Loucy (cell line): ENCODE measurements around the gene CDS2.

ENCODE experiments used
- EZH2phosphoT487 ChIP-seq: fragments of 200-600 bp; IDR thresholded peaks from 2 replicates; pipeline ENCODE4 v1.6.1; 2018; ENCODE audit warnings: antibody characterized with exemption, mild to moderate bottlenecking, moderate library complexity, borderline replicate concordance
- TF ChIP-seq, protein P1 (sequence below): fragments of 200-600 bp; sonication (generic); conservative IDR thresholded peaks from 2 replicates; pipeline ENCODE4 v1.5.1; 2014; ENCODE audit warnings: mild to moderate bottlenecking, antibody characterized with exemption, low read length

DNA sequence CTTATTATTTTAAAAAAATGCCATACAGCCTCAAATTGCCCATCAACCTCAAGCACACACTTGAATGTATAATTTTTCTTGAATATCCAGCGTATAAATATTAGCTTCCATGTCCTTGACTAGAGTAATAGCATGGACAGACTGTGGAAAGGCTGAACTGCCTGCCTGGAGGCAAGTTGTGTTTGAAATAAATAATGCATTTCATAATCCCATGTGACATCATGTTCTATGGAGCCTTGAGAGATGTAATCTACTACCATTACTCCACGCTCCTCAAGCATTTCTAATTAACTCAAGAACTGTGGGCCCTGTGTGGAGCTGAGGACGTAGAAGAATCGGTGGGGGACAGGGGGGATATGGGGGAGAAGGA lies 94.2 kb downstream of the CDS2 start:
- TF ChIP-seq, protein P1, sequence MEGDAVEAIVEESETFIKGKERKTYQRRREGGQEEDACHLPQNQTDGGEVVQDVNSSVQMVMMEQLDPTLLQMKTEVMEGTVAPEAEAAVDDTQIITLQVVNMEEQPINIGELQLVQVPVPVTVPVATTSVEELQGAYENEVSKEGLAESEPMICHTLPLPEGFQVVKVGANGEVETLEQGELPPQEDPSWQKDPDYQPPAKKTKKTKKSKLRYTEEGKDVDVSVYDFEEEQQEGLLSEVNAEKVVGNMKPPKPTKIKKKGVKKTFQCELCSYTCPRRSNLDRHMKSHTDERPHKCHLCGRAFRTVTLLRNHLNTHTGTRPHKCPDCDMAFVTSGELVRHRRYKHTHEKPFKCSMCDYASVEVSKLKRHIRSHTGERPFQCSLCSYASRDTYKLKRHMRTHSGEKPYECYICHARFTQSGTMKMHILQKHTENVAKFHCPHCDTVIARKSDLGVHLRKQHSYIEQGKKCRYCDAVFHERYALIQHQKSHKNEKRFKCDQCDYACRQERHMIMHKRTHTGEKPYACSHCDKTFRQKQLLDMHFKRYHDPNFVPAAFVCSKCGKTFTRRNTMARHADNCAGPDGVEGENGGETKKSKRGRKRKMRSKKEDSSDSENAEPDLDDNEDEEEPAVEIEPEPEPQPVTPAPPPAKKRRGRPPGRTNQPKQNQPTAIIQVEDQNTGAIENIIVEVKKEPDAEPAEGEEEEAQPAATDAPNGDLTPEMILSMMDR, result no peak
- no peak for TF ChIP-seq EZH2phosphoT487
